H1 (cell line): Measurements from ENCODE around the gene FBXO39. TPM values are rescaled to one million over a fixed set of nuclear protein-coding genes. Genes with fewer than 3 reads are reported as not detected.

ENCODE experiments used
- CTCF ChIA-PET: fragments of 300-600 bp; sonication (Branson Sonifier 250); formaldehyde crosslinking; loops from one replicate; lab custom pipeline; 2021; ENCODE audit not compliant: partially characterized antibody; lab: Charles Lee
- POLR2A ChIA-PET: fragments of 300-600 bp; sonication (Branson Sonifier 250); formaldehyde crosslinking; loops from one replicate; lab custom pipeline; 2021; ENCODE audit warnings: inconsistent platforms; ENCODE audit not compliant: partially characterized antibody; lab: Charles Lee
- DNase-seq, 2 experiments: peaks; one replicate each; pipeline versions ENCODE4 v3.0.0 to v3.0.0-alpha.2; 2010 to 2022; ENCODE audit warnings: low spot score in 2 of 2, low read depth in 1 of 2, mixed read lengths in 1 of 2
- FAIRE-seq: peaks from 2 replicates; lab custom pipeline; 2011; peaks lifted over from hg19 to GRCh38; lab: Jason Lieb, UNC
- H2AFZ ChIP-seq: 2 replicates; pipeline ENCODE4 v1.8.1; 2012; ENCODE audit warnings: low read length, inconsistent platforms
- H2AK5ac ChIP-seq: 2 replicates; pipeline ENCODE4 v1.6.1; 2013; ENCODE audit warnings: low read depth, low read length
- H2BK120ac ChIP-seq: replicated peaks from 2 replicates; pipeline ENCODE3; 2013; ENCODE audit warnings: low read depth, low read length, inconsistent platforms
- H2BK12ac ChIP-seq: 2 replicates; pipeline ENCODE4 v1.6.1; 2013; ENCODE audit warnings: low read depth, low read length
- H2BK15ac ChIP-seq: 2 replicates; pipeline ENCODE4 v1.6.1; 2013; ENCODE audit warnings: low read length
- H2BK20ac ChIP-seq: 2 replicates; pipeline ENCODE4 v1.6.1; 2013; ENCODE audit warnings: low read length
- H2BK5ac ChIP-seq: 2 replicates; pipeline ENCODE4 v1.6.1; 2013; ENCODE audit warnings: low read depth, low read length
- H3K14ac ChIP-seq: 2 replicates; pipeline ENCODE4 v1.6.1; 2013; ENCODE audit warnings: inconsistent platforms; ENCODE audit not compliant: insufficient read length
- H3K18ac ChIP-seq: 2 replicates; pipeline ENCODE4 v1.6.1; 2013; ENCODE audit warnings: low read length; ENCODE audit errors: extremely low read depth
- H3K23ac ChIP-seq: 2 replicates; pipeline ENCODE4 v1.6.1; 2013; ENCODE audit warnings: inconsistent platforms; ENCODE audit not compliant: insufficient read length
- H3K23me2 ChIP-seq: 2 replicates; pipeline ENCODE4 v1.6.1; 2013; ENCODE audit warnings: low read depth, low read length
- H3K27ac ChIP-seq: 2 replicates; pipeline ENCODE4 v1.6.1; 2011; ENCODE audit warnings: low read depth, low read length, inconsistent platforms
- H3K27me3 ChIP-seq, 4 experiments: replicated peaks in 1 of 4; 1 replicate in 1 of 4; 2 replicates in 3 of 4; pipeline versions ENCODE4 v1.6.1 to v1.8.1; 2011 to 2013; ENCODE audit warnings: low read length in 3 of 4, mild to moderate bottlenecking in 3 of 4, inconsistent platforms in 2 of 4, mixed read lengths in 2 of 4, moderate library complexity in 1 of 4; ENCODE audit not compliant: control insufficient read depth in 3 of 4, insufficient read depth in 3 of 4; ENCODE audit errors: extremely low read depth in 1 of 4
- H3K36me3 ChIP-seq, 4 experiments: 2 replicates each; pipeline versions ENCODE4 v1.6.1 to v1.8.1; 2011 to 2013; ENCODE audit warnings: mild to moderate bottlenecking in 4 of 4, low read length in 3 of 4, moderate library complexity in 2 of 4, control low read depth in 1 of 4, inconsistent platforms in 1 of 4; ENCODE audit not compliant: insufficient read depth in 4 of 4, control insufficient read depth in 2 of 4
- H3K4ac ChIP-seq: replicated peaks from 2 replicates; pipeline ENCODE3; 2013; ENCODE audit warnings: low read length, low read depth, mixed read lengths, inconsistent platforms; ENCODE audit not compliant: insufficient read length
- H3K4me1 ChIP-seq, 4 experiments: replicated peaks in 1 of 4; 1 replicate in 1 of 4; 2 replicates in 3 of 4; pipeline versions ENCODE4 v1.6.1 to v1.8.1; 2011 to 2013; ENCODE audit warnings: low read length in 3 of 4, inconsistent platforms in 2 of 4, mixed read lengths in 1 of 4; ENCODE audit not compliant: insufficient read depth in 4 of 4, control insufficient read depth in 3 of 4
- H3K4me2 ChIP-seq, 2 experiments: 2 replicates each; pipeline versions ENCODE4 v1.6.1 to v1.8.1; 2011 to 2013; ENCODE audit warnings: low read depth in 2 of 2, low read length in 2 of 2, control low read depth in 1 of 2, inconsistent platforms in 1 of 2, mild to moderate bottlenecking in 1 of 2; ENCODE audit not compliant: insufficient read depth in 1 of 2
- H3K4me3 ChIP-seq, 4 experiments: fragments of 200-600, 300-600 bp in 1 of 4; sonication (generic), shearing (Covaris generic), sonication (Bioruptor Twin) in 1 of 4; 2 replicates each; pipeline versions ENCODE4 v1.5.1 to v1.8.1; 2011 to 2016; ENCODE audit warnings: low read length in 4 of 4, low read depth in 3 of 4, control low read depth in 2 of 4, inconsistent platforms in 2 of 4, mild to moderate bottlenecking in 2 of 4, mixed read lengths in 1 of 4, moderate library complexity in 1 of 4; ENCODE audit not compliant: insufficient read depth in 2 of 4; ENCODE audit errors: extremely low read depth in 1 of 4
- H3K56ac ChIP-seq: replicated peaks from 2 replicates; pipeline ENCODE3; 2013; ENCODE audit warnings: low read depth, mild to moderate bottlenecking, mixed read lengths, low read length, inconsistent platforms; ENCODE audit not compliant: insufficient read length
- H3K79me1 ChIP-seq: 2 replicates; pipeline ENCODE4 v1.6.1; 2013; ENCODE audit warnings: low read depth, low read length, control low read depth
- H3K79me2 ChIP-seq, 2 experiments: 2 replicates each; pipeline versions ENCODE4 v1.6.1 to v1.8.1; 2012 to 2013; ENCODE audit warnings: low read length in 2 of 2, mild to moderate bottlenecking in 2 of 2, inconsistent platforms in 1 of 2; ENCODE audit not compliant: insufficient read depth in 2 of 2, control insufficient read depth in 1 of 2
- H3K9ac ChIP-seq, 4 experiments: replicated peaks in 1 of 4; 1 replicate in 1 of 4; 2 replicates in 3 of 4; pipeline versions ENCODE4 v1.6.1 to v1.8.1; 2011 to 2013; ENCODE audit warnings: low read depth in 3 of 4, low read length in 3 of 4, control low read depth in 2 of 4, mild to moderate bottlenecking in 2 of 4, moderate library complexity in 2 of 4, inconsistent platforms in 1 of 4; ENCODE audit errors: extremely low read depth in 1 of 4
- H3K9me3 ChIP-seq, 2 experiments: 2 replicates each; pipeline versions ENCODE4 v1.6.1 to v1.8.1; 2012 to 2013; ENCODE audit warnings: mild to moderate bottlenecking in 2 of 2, moderate library complexity in 2 of 2, control low read depth in 1 of 2, inconsistent platforms in 1 of 2, low read depth in 1 of 2, low read length in 1 of 2, mixed read lengths in 1 of 2; ENCODE audit not compliant: insufficient read depth in 2 of 2
- H4K20me1 ChIP-seq, 2 experiments: replicated peaks in 1 of 2; 2 replicates each; pipeline versions ENCODE3 to v1.8.1; 2011 to 2013; ENCODE audit warnings: inconsistent platforms in 2 of 2, low read length in 2 of 2, mild to moderate bottlenecking in 1 of 2; ENCODE audit not compliant: insufficient read depth in 2 of 2, control insufficient read depth in 1 of 2
- H4K5ac ChIP-seq: 2 replicates; pipeline ENCODE4 v1.6.1; 2013; ENCODE audit warnings: low read length, low read depth, mixed read lengths, inconsistent platforms; ENCODE audit not compliant: insufficient read length
- H4K8ac ChIP-seq: 2 replicates; pipeline ENCODE4 v1.8.0; 2013; ENCODE audit warnings: mild to moderate bottlenecking, moderate library complexity, low read length, inconsistent platforms; ENCODE audit not compliant: insufficient read depth; ENCODE audit errors: extremely low read depth
- H4K91ac ChIP-seq: replicated peaks from 2 replicates; pipeline ENCODE3; 2013; ENCODE audit warnings: low read length, mixed read lengths, inconsistent platforms; ENCODE audit not compliant: insufficient read length
- RAD21 ChIP-seq, 2 experiments: IDR thresholded peaks in 1 of 2; conservative IDR thresholded peaks in 1 of 2; 2 replicates each; pipeline ENCODE4 v1.6.1; 2011; ENCODE audit warnings: low read depth in 2 of 2, low read length in 2 of 2, improper control_type of control experiment in 1 of 2, inconsistent platforms in 1 of 2, mild to moderate bottlenecking in 1 of 2, moderate library complexity in 1 of 2
- USF2 ChIP-seq: IDR thresholded peaks from 2 replicates; pipeline ENCODE4 v1.6.1; 2011; ENCODE audit warnings: low read length, improper control_type of control experiment
- WGBS, 2 experiments: shearing (Covaris generic) in 1 of 2; methylation state at CpG; one replicate each; pipeline versions ENCODE4 v1.1.6 to v1.1.7; 2013 to 2015; ENCODE audit warnings: low lambda C conversion rate in 2 of 2, mixed read lengths in 2 of 2, inconsistent platforms in 1 of 2, low coverage in 1 of 2, missing lambda C conversion rate in 1 of 2; ENCODE audit not compliant: insufficient replicate concordance in 2 of 2, insufficient coverage in 1 of 2, insufficient read length in 1 of 2; ENCODE audit errors: extremely low coverage in 1 of 2, missing lambda C conversion rate in 1 of 2; 5-methylcytosine and 5-hydroxymethylcytosine counted together
- polyA plus RNA-seq, 7 experiments: library from polyadenylated mRNA; depleted of rRNA in 3 of 7; stranded (reverse) in 5 of 7; unstranded in 2 of 7; fragments of >200 nt in 5 of 7; fragments of 200-250 nt in 2 of 7; gene quantifications; 1 replicate in 5 of 7; 2 replicates in 1 of 7; 4 replicates in 1 of 7; pipeline versions ENCODE4 v1.2.1 to v1.2.3, GENCODE V29; 2011 to 2013; ENCODE audit warnings: missing spikeins in 2 of 7, mixed read lengths in 2 of 7
- total RNA-seq: library from RNA; stranded (reverse); fragmentation: NEBNext Ultra II Directional; extraction: Animal tissue kit (Norgen Biotek cat#: 25700); gene quantifications from 2 replicates; pipeline ENCODE4 v1.2.1, GENCODE V29; 2021

Gene FBXO39
- total and polyA plus RNA-seq, 2 of the 8 experiments (the other 6 are each of a cell fraction or from before 2014, with no cell fraction given), result 0.12 to 0.22 TPM

- no peak overlapping the region for H3K9ac ChIP-seq
- no peak for TF ChIP-seq USF2
- peak; percentile 38 to 43; a peak in 3 of 4 replicates for TF ChIP-seq RAD21 (IDR thresholded peaks at IDR 0.05 in 1 of 2, conservative IDR thresholded peaks at IDR 0.05 in 1 of 2; ENCODE audit: low read depth in 2 of 2, low read length in 2 of 2)
Observed at GRCh38 chr17:6749519-6749918, 26.5 kb upstream of the FBXO39 start.

More at GRCh38 chr17:6749519-6749918, 26.5 kb upstream of the FBXO39 start:
- ChIA-PET CTCF (interaction anchor here (0.7 to 1.5 kb wide), 9 partner anchors 60 to 272 kb away, joined by 3 to 5 read pairs (median 3); no protein-coding TSS in a partner anchor), POLR2A (interaction anchor here (1.0 kb wide), 1 partner anchor 8 kb away, joined by 3 read pairs; no protein-coding TSS in a partner anchor)
- no peak overlapping the region for H2AFZ ChIP-seq
- FAIRE-seq, result no peak
- H4K20me1 ChIP-seq, result no peaks in the 10 kb centered on the region
- H3K27ac ChIP-seq, result no peak overlapping the region
- no peak overlapping the region for H2BK12ac ChIP-seq
- no peak overlapping the region for H4K8ac ChIP-seq
- DNase-seq, result no peak
- H2BK5ac ChIP-seq, result no peak overlapping the region
- H3K27me3 ChIP-seq, result no peaks in the 10 kb centered on the region; a peak in 1 of 7 replicates
- no peak overlapping the region for H3K4ac ChIP-seq
- H3K36me3 ChIP-seq, result no peaks in the 10 kb centered on the region
- 87% methylated on average over 6 of the region's 6 CpGs; no CpG with 5 or more reads in 1 of the 2 experiments for WGBS, 2 experiments
- no peaks in the 10 kb centered on the region; a peak in 1 of 4 replicates for H3K9me3 ChIP-seq
- H2AK5ac ChIP-seq, result no peak overlapping the region
- no peaks in the 10 kb centered on the region for H3K79me2 ChIP-seq
- no peak overlapping the region for H3K18ac ChIP-seq
- H3K23ac ChIP-seq, result no peak overlapping the region
- no peak overlapping the region for H3K4me2 ChIP-seq
- no peak overlapping the region for H3K56ac ChIP-seq
- no peak overlapping the region for H4K91ac ChIP-seq
- H3K79me1 ChIP-seq, result no peaks in the 10 kb centered on the region
- no peak overlapping the region for H2BK120ac ChIP-seq
- no peak overlapping the region for H2BK20ac ChIP-seq
- no peak overlapping the region for H3K4me3 ChIP-seq
- H3K14ac ChIP-seq, result no peak overlapping the region
- H4K5ac ChIP-seq, result no peak overlapping the region
- H3K23me2 ChIP-seq, result peaks cover 1% of the 10 kb centered on the region; the same call in 1 of the 2 replicates
- H3K4me1 ChIP-seq, result peaks cover 0 to 6% (median 3%) of the 10 kb centered on the region in 4 experiments; a peak in 3 of 7 replicates
- no peak overlapping the region for H2BK15ac ChIP-seq
